ENCODE results near the gene HIP1R.

The HIP1R gene

DNA sequence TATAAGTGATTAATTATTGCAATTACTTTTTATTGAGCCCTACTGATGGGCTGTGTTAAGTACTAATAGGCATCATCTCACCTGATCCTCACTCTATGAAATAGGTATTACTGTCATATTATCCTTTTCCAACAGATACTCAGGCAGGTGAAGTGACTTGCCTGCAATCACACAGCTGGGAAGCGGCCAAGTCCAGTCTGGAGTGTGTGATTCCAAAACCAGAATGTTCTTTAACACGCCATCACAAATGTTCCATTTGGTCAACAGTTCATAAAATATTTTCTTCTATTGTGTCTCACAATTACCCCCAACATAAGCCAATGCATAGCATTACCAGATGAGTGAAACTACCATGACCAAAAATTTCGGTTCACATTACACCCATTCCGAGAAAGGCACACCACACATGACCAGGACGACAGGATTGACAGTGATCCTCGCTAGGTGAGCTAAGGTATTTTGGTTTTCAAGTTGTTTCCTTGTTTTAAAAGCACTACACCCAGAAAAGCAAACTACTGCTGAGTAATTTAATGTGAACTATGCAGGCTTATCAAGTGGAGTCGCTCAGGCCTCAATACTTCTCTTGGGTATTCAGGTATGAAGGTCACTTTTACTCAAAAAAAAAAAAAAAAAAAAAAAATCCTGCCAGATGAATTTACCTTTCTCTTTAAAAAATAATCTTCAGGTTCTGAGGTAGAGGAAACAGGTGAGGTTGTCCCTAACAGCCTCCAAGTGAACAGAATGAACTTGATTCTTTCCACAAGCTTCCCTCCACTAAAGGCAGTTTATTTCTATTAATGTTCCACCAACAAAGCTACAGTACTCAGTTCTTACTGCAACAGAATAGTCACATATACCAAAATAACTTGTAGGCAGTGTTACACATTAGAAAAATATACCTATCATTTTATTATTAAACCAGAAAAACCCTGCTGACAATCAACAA lies 58.2 kb downstream of the HIP1R start:
- Histone ChIP-seq H4K8ac (ENCODE audit: low read length) (no peak overlapping the region), H3K4me2 (ENCODE audit: low read length, poor library complexity, severe bottlenecking) (no peak overlapping the region), H3K9me3 (ENCODE audit: control insufficient read depth, low read length) (no peaks in the 10 kb centered on the region), H2AFZ (ENCODE audit: low read depth, low read length) (no peak overlapping the region), H3K4me1 (ENCODE audit: control insufficient read depth, insufficient read depth, low read depth, low read length) (peaks cover 27% of the 10 kb centered on the region), H3K4ac (ENCODE audit: low read depth in 1 of 2, low read length in 2 of 2) (no peak overlapping the region), H4K91ac (ENCODE audit: low read length) (no peak overlapping the region), H2AK5ac (ENCODE audit: low read length, severe bottlenecking) (no peak overlapping the region), H3K36me3 (ENCODE audit: control insufficient read depth in 1 of 2, insufficient read depth in 2 of 2, low read depth in 1 of 2, low read length in 2 of 2) (no peaks in the 10 kb centered on the region), H2BK12ac (ENCODE audit: low read length in 2 of 2) (no peak overlapping the region), H3K4me3 (ENCODE audit: insufficient read depth in 1 of 2, low read depth in 1 of 2, low read length in 2 of 2) (peak overlapping the region in 1 of 2 experiments; percentile 93), H2BK15ac (ENCODE audit: low read depth, poor library complexity, severe bottlenecking) (no peak overlapping the region), H3K79me1 (replicated peaks; ENCODE audit: low read length, poor library complexity, severe bottlenecking) (no peaks in the 10 kb centered on the region), H3K9ac (ENCODE audit: low read length) (peak overlapping the region; percentile 98), H3K27me3 (ENCODE audit: control insufficient read depth in 1 of 2, insufficient read depth in 1 of 2, low read length in 2 of 2) (no peaks in the 10 kb centered on the region), H2BK5ac (ENCODE audit: low read depth, low read length, poor library complexity, severe bottlenecking) (no peak overlapping the region), H3K27ac (ENCODE audit: low read length, poor library complexity, severe bottlenecking) (no peak overlapping the region), H3K18ac (ENCODE audit: low read depth in 1 of 2, low read length in 2 of 2) (no peak overlapping the region), H2BK120ac (ENCODE audit: low read depth, low read length) (no peak overlapping the region), H3K23ac (ENCODE audit: low read length in 2 of 2) (peak overlapping the region in 1 of 2 experiments; percentile 73), H3K14ac (ENCODE audit: low read length in 2 of 2) (no peak overlapping the region)
- 95% methylated on average over 6 of the region's 7 CpGs for WGBS
- no peak for DNase-seq

GRCh38 chr12:122894193-122895121 lies 59.2 kb downstream of the HIP1R start:
- Histone ChIP-seq H2AFZ (ENCODE audit: low read depth, low read length) (no peak overlapping the region), H3K9ac (ENCODE audit: low read length) (peak overlapping the region; percentile 98), H2BK12ac (ENCODE audit: low read length in 2 of 2) (no peak overlapping the region), H3K18ac (ENCODE audit: low read depth in 1 of 2, low read length in 2 of 2) (no peak overlapping the region), H3K4me2 (ENCODE audit: low read length, poor library complexity, severe bottlenecking) (peak overlapping the region; percentile 81), H4K91ac (ENCODE audit: low read length) (no peak overlapping the region), H2BK120ac (ENCODE audit: low read depth, low read length) (no peak overlapping the region), H2BK15ac (ENCODE audit: low read depth, poor library complexity, severe bottlenecking) (no peak overlapping the region), H3K4me3 (ENCODE audit: insufficient read depth in 1 of 2, low read depth in 1 of 2, low read length in 2 of 2) (peak overlapping the region in 1 of 2 experiments; percentile 93), H2AK5ac (ENCODE audit: low read length, severe bottlenecking) (peak overlapping the region; percentile 15), H3K4ac (ENCODE audit: low read depth in 1 of 2, low read length in 2 of 2) (peak overlapping the region in 1 of 2 experiments; percentile 63), H3K36me3 (ENCODE audit: control insufficient read depth in 1 of 2, insufficient read depth in 2 of 2, low read depth in 1 of 2, low read length in 2 of 2) (no peaks in the 10 kb centered on the region), H3K23ac (ENCODE audit: low read length in 2 of 2) (peak overlapping the region in 1 of 2 experiments; percentile 89), H3K27ac (ENCODE audit: low read length, poor library complexity, severe bottlenecking) (no peak overlapping the region), H2BK5ac (ENCODE audit: low read depth, low read length, poor library complexity, severe bottlenecking) (no peak overlapping the region), H3K9me3 (ENCODE audit: control insufficient read depth, low read length) (no peaks in the 10 kb centered on the region), H3K14ac (ENCODE audit: low read length in 2 of 2) (peak overlapping the region in 1 of 2 experiments; percentile 77), H3K27me3 (ENCODE audit: control insufficient read depth in 1 of 2, insufficient read depth in 1 of 2, low read length in 2 of 2) (no peaks in the 10 kb centered on the region), H3K4me1 (ENCODE audit: control insufficient read depth, insufficient read depth, low read depth, low read length) (peaks cover 20% of the 10 kb centered on the region), H3K79me1 (replicated peaks; ENCODE audit: low read length, poor library complexity, severe bottlenecking) (no peaks in the 10 kb centered on the region), H4K8ac (ENCODE audit: low read length) (no peak overlapping the region)
- WGBS = 77% methylated on average over 15 of the region's 15 CpGs
- no peak for DNase-seq

GRCh38 chr12:122895320-122895703 lies 60.1 kb downstream of the HIP1R start:
- H3K4ac ChIP-seq (ENCODE audit: low read depth in 1 of 2, low read length in 2 of 2) = peak overlapping the region; percentile 88 to 99
- 10% methylated on average over 9 of the region's 9 CpGs for WGBS

More at GRCh38 chr12:122895320-122895703, 60.1 kb downstream of the HIP1R start:
- H2BK5ac ChIP-seq (ENCODE audit: low read depth, low read length, poor library complexity, severe bottlenecking) = peak overlapping the region; percentile 40
- H2BK120ac ChIP-seq (ENCODE audit: low read depth, low read length) = peak overlapping the region; percentile 89
- H3K4me1 ChIP-seq (ENCODE audit: control insufficient read depth, insufficient read depth, low read depth, low read length) = peaks cover 20% of the 10 kb centered on the region
- DNase-seq = no peak
- peak overlapping the region in 1 of 2 experiments; percentile 77 for H3K14ac ChIP-seq (ENCODE audit: low read length in 2 of 2)
- H3K4me3 ChIP-seq (ENCODE audit: insufficient read depth in 1 of 2, low read depth in 1 of 2, low read length in 2 of 2) = peak overlapping the region; percentile 89 to 93
- H3K23ac ChIP-seq (ENCODE audit: low read length in 2 of 2) = peak overlapping the region in 1 of 2 experiments; percentile 83
- peak overlapping the region; percentile 26 for H2BK15ac ChIP-seq (ENCODE audit: low read depth, poor library complexity, severe bottlenecking)
- H2AFZ ChIP-seq (ENCODE audit: low read depth, low read length) = peak overlapping the region; percentile 97
- H3K18ac ChIP-seq (ENCODE audit: low read depth in 1 of 2, low read length in 2 of 2) = peak overlapping the region; percentile 93 to 99
- H2BK12ac ChIP-seq (ENCODE audit: low read length in 2 of 2) = peak overlapping the region in 1 of 2 experiments; percentile 43
- peak overlapping the region; percentile 95 for H4K8ac ChIP-seq (ENCODE audit: low read length)
- H4K91ac ChIP-seq (ENCODE audit: low read length) = peak overlapping the region; percentile 83
- no peaks in the 10 kb centered on the region for H3K36me3 ChIP-seq (ENCODE audit: control insufficient read depth in 1 of 2, insufficient read depth in 2 of 2, low read depth in 1 of 2, low read length in 2 of 2)
- peak overlapping the region; percentile 78 for H2AK5ac ChIP-seq (ENCODE audit: low read length, severe bottlenecking)
- H3K9me3 ChIP-seq (ENCODE audit: control insufficient read depth, low read length) = no peaks in the 10 kb centered on the region
- H3K9ac ChIP-seq (ENCODE audit: low read length) = peak overlapping the region; percentile 98
- no peaks in the 10 kb centered on the region for H3K27me3 ChIP-seq (ENCODE audit: control insufficient read depth in 1 of 2, insufficient read depth in 1 of 2, low read length in 2 of 2)
- peak overlapping the region; percentile 81 for H3K4me2 ChIP-seq (ENCODE audit: low read length, poor library complexity, severe bottlenecking)
- H3K27ac ChIP-seq (ENCODE audit: low read length, poor library complexity, severe bottlenecking) = no peak overlapping the region
- H3K79me1 ChIP-seq (replicated peaks; ENCODE audit: low read length, poor library complexity, severe bottlenecking) = no peaks in the 10 kb centered on the region
